Measurements from ENCODE around the gene WDR5.

Gene WDR5

DNA sequence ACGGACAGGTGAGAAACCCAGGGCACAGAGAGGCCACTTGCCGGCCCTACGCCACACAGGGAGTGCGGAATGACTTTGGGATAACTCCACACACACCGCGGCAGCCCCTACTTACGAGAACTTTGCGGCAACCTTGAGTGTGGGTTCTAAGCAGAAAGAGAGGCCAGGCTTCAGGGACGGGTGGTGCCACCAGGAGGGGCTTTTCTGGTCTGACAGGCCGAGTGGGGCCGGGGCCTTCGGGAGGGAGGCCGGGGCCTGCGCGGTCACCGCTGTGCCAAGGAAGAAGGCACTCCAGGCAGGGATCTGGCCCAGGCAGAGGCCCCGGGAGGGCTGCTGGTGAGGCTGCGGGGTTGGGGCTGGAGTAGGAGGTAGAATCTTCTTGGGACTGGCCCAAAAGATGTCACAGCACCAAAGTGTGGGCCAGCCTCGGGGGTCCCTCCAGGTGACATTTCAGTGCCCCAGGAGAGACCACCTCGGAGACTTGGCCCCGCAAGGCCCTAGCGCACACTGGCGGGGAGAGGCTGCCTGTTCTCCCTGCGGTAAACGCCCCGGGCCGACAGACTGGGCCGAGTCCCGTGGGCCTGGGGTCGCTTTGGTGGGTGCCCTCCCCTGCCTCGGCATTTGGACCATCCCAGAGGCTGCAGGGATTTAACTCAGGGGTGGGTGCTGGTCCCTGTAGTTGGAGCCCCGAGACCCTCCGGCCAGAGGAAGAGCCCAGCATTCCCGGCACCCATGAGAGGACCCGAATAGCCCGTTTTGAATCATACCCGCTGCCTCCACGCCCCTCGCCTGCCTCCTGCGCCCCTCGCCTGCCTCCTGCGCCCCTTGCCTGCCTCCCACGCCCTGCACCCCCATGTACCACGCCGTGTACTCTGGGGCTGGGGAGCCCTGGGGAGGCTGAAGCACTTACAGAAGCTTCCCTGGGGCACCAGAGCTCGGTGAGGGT is 37.5 kb downstream of the WDR5 start:
- DNase-seq: no peak

DNA sequence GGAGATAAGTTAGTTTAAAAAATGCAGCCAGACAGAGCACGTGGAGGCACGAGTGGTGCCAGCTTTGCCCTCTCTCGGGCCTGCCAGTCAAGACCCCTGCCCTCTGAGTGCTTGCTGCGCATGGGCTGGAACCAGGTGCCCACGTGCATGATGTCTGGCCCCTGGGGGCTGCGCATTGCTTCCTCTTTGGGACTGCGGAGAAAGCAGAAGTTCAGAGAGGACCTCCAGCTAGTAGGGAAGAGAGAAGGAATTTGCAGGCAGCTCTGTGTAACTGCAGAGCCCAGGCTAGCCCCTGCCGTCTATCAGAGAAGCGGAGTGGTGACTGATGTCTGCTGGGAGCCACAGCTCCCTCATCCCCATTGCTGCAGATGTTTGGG is 38.2 kb downstream of the WDR5 start:
- no peak for DNase-seq

DNA sequence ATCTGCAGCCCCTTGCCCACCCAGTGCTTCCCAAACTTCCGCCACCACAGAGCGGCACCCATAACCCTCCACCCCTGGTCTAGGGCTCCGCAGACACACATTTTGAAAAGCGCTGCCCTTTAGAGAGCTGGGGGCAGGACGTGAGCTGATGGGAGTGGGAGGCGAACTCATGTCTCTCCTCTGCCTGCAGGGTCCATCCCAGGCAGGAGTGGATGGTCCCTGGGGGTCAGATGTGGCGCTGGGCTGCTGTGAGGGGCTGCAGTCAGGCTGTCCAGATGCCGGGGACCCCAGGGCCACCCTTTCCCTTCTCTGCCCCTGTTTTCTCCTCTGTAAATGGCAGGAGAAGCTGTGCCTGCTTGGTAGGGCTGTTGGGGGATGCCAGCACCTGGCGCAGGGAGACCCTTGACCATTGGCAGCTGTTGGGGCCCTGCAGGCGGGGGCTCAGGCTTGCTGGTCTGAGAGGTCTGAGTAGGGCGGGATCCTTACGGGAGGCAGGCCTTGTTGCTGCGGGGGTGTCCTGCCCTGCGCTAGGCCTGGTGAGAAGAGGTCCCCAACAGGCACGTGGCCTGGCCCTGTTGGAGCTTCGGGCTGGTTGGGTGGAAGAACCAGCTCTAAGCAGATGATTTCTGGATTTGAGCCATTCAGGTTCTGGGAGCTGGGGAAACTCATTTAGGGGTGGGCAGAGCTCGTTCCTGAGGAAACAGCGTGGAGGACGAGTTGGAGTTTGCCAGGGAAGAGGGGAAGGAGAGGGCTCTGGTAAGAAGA is 38.8 kb downstream of the WDR5 start:
- no peak for DNase-seq

DNA sequence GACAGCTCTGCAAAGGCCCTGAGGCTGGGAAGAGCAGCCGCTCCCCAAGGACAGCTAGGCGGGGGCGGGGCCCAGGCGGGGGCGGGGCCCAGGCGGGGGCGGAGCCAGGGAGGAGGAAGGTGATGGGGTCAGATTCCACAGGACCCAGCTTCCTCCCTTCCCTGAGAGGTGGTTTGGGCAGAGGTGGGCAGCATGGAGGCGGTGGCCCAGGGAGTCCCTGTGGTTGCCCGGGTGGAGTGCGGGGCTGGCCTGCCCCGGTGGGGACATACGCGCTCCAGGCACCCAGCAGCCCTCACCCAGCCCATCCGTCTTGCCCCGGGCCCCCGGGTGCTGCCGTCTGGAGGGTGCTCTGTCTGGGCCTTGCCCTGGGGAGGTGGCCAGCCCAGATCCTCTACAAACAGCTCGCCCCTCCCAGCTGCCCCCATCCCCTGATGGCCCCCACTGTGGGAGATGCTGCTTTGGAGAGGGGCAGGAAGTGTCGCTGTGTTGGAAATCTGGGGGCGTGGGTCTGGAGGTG is 39.5 kb downstream of the WDR5 start:
- DNase-seq: no peak

DNA sequence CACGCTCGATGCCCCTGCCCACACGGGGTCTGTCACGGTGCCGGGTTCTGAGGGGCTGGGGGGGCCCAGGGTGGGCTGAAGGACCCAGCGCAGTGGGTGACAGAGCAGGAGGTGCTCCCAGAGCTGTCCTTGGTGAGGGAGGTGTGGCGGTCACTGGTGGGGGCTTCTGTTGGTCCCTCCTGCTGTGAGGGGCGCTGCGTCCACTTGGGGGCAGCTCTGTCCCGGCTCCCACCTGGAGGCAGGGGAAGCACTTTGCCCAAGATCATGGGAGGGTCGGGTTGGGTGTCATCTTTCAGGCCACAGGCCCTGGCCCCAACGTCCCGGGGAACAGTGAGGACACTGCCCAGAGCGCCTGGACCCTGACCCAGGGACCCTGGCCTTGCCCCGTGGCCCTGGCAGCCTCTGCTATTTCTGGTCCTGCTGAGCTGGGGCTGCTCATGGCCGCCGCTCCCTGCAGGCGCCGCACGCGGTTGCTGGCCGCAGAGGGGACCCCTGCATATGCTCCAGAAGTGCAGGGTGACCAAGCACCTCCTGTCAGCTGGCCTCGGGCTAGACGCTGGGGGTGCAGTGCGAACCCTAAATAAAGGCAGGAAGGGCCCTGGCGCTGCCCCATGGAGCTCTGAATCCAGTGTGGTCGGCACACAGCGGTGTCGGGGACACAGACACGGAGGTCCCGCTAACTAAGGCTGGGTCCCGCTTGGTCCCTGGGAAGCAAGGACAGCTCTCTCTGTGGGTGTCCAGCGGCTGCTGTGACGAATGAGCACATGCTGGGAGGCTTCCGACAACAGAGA is 40.1 kb downstream of the WDR5 start:
- peak; percentile 78 for DNase-seq

DNA sequence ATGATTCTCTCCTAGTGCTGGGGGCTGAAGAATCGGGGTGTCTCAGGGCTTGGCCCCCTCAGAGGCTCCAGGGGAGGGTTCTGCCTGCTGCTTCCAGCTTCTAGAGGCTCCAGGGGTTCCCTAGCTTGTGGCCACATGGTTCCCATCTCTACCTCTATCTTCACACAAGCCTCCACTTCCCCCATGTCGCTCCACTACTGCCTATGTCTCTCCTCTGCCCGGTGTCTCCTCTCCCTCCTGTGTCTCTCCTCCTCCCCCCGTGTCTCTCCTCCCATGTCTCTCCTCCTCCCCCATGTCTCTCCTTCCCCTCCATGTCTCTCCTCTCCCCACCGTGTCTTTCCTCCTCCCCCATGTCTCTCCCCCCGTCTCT is 40.7 kb downstream of the WDR5 start:
- no peak for DNase-seq

DNA sequence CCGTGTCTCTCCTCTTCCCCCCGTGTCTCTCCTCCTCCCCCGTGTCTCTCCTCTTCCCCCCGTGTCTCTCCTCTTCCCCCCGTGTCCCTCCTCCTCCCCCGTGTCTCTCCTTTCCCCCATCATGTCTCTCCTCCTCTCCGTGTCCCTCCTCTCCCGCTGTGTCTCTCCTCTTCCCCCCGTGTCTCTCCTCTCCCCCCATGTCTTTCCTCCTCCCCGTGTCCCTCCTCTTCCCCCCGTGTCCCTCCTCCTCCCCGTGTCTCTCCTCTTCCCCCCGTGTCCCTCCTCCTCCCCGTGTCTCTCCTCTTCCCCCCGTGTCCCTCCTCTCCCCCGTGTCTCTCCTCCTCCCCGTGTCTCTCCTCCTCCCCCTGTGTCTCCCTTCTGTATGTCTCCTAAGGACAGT is 41.3 kb downstream of the WDR5 start:
- DNase-seq: no peak

DNA sequence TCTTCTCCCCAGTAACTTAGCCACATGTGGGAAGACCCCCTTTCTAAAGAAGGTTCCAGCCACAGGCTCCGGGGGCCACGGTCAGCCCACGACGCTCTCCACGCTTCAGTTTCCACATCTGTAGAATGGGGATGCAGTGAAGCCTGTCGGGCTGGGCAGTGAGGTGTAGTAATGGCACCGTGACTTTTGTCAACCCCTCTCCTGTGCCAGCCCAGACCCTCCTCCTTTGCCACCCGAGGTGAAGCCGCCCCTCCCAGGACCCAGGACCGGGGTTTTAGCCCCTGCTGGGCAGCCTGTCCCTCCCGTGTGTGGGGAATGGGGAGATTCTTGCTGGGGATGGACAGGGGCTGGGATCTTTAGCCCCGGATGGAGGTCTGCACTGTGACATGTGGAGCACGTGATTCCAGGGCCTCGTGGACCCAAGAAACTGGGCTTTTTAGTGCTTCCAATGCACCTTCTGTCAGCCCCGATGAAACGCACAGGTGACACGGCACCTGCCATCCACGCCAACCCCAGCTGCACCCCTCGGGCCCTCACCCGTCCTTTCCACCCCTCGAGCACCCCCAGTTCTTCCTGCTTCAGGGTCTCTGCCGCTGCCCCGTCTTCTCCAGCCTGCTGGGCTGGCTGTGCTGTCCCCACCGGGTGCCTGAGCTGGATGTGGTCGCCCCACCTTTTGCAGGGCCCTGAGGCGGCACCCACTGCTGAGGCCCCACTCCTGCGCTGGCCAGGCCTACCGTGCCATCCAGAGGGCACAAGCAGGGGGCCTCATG is 41.9 kb downstream of the WDR5 start:
- no peak for DNase-seq

DNA sequence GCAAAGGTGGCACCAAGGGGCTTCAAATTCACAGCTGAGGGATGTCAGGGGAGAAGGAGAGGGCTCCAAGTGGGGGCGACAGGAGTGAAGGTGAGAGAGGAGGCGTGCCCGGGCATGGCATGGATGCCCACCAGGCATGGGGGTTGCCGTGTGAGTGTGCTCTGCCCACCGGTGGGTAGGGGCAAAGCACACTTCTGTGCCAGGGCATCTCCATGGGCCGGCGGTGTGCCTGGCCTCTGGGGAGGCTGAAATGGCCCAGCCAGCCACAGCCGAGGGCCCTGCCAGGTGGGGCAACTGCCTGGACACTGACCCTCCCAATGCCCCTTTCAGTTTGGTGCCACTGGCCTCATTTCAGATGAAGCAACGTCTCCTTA is 42.5 kb downstream of the WDR5 start:
- no peak for DNase-seq

DNA sequence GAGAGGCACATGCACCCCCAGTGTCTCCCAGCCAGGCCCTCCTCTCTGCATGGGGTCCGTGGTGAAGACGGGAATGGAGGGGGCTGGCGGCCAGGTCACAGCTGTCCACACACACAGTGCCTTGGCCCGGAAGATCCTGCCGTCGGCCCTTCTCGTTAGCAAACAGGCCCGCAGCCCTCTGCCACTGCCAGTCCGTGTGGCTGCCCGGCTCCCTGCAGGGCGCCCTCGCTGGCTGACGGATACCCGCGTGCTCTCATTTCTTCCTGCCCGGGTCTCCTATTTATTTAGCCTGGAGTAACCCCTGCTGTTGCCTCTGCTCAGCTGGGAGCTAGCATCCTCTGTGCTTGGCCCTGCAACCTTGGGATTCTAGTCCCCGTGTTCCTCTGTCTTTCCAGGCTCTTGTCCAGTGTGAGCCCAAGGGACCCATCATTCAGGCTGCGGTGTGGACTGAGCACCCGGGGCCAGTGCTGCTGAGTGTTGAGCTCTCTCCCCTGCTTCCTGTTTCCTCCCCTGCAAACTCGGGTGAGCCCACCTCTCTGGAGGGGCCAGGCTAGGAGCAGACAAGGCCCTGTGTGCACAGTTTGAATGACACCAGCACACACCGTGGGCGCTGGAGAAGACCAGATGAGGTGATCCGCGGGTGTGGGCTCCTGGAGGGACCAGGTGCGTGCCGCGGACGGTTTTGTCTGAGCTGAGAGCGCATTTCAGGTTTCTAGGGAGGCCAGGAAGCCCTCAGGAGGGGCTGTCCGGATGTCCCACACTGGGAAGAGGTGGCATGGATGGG is 43.1 kb downstream of the WDR5 start:
- no peak for DNase-seq

DNA sequence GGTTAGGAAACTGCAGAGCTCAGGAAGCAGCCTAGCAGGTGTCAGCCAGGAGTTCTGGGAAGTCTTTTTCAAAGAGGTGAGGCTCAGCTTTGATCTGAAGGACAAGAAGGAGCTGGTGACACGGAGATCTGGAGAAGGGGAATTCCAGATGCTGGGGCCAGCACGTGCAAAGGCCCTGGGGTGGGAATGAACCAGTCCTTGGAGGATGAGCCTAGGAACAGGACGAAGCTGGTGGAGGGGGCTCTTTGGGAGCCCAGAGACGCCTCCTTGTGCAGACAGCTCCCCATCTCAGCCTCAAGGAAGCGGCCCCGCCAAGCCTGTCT is 43.7 kb downstream of the WDR5 start:
- no peak for DNase-seq

DNA sequence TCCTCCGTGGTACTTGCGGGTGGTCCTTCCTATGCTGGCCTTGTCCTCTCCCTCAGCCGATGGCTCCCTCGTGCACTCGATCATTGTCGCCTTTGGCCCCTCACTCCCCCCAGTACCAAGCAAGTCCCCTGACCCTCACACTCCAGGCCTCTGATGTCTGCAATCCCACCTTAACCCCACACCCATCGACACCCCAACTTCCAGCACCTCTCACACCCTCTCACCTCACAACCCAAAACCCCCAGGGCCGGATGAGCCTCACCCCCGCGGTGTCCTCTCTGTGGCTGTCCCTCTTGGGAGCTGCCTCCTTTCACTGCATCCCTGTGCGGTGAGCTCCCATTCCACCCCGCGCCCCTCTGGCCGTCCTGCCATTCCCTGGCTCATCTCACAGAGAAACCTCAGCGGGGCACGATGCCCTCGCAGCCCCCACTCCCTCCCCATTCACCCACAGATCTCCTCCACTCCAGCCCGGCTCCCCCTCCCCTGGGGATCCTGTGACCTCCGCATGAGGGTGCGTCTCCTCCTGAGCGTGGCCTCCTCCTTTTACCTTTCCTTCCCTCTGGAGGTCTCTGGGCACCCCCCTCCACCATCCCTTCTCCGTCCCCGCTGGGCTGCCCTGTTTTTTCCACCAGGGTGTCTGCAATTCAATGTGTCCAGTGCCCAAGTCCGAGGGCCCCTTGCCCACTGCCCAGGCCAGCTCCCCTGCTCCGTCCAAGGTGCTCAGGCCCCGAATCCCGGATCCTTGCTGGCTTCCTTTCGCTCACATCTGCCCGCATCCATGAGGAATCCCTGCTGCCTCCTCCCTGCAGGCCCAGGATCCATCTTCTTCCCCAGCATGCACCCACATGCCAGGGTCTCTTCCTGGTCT is 44.3 kb downstream of the WDR5 start:
- DNase-seq: no peak

DNA sequence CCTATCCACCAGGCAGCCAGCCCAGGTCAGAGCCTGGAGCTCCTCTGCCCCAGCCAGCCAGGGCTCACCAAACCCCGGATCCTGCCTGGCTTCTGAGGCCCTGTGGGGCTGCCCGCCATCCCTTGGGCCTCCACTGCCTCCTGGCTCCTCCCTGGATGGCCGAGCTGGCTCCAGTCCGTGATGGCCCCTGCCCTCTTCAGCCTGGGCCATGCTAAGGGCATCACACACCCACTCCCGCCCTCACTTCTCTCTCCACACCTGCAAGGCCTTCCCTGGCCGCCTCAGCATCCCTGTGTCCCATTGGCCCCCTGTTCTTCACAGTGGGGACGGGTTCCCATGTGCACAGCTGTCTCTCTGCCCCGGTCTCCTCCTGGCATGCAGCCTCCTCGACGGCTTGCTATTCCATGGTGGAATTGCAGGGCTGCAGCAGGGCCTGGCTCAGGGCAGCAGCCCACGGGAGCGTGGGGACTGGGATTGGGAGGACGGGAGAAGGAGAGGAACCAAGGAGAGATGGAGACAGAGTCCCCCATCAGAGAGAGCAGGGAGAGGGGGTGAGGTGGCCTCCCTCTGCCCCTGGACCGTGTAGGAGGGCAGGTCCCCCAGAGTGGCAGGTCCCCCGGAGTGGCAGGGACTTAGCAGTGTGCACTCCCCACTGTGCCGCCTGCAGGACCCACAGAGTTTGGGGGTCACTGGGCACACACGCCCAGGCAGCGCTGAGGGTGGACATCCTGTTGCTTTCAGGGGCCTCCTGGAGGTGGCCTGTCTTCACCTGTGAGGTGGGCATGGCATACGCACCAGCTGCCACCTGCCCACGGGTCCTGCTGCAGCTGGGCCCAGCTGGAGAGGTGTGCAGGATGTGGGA is 45.1 kb downstream of the WDR5 start:
- no peak for DNase-seq

DNA sequence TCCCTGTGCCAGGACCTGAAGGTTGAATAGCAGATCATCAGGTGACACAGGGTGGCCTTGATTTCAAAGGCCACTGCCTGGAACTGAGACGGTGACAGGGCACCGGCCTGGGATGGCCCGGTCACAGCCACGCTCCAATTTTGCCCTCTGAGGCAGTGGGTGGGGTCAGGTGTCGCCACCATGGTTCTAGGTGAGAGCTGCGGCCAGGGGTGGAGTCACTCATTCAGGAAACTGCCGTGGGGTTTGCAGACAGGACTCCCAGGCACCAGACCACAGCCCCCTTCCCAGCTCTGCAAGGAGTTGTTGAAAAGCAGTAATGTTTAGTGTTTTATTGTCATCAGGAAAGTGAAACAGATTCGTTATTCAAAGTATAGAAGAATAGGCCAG is 45.8 kb downstream of the WDR5 start:
- DNase-seq: no peak

DNA sequence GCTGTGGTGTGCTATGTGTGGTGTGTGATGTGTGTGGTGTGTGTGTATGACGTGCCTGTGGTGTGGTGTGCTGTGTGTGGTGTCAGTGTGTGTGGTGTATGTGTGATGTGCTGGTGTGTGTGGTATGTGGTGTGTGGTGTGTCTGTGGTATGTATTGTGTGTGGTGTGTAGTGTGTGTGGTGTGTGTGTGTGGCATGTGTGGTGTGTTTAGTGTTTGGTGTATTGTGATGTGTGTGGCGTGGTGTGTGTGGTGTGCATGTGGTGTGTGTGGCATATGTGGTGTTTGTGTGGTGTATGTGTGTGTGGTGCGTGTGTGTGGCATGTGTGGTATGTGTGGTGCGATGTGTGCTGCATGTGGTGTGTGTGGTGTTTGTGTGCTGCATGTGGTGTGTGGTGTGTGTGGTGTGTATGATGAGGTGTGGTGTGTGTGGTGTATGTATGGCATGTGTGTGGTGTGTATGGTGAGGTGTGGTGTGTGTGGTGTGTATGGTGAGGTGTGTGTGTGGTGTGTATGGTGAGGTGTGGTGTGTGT is 46.7 kb downstream of the WDR5 start:
- DNase-seq: no peak

DNA sequence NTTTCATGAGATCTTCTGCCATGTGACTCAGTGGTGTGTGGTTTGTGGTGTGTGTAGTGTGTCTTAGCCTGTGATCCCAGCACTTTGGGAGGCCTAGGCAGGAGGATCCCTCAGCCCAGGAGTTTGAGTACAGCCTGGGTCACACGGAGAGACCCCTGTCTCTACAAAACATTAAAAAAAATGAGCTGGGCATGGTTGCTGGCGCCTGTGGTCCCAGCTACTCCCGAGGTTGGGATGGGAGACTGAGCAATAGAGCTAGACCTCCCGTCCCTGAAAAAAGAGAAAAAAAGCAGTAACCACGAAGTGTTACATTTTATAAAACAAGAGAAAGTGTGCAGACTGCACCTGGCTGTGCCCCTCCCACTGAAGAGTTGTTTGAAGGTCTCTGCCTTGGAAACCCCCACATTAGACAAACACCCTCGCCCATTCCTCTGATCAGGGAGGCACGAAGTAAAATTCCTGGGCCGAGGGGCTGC is 49.7 kb downstream of the WDR5 start:
- no peak for DNase-seq

DNA sequence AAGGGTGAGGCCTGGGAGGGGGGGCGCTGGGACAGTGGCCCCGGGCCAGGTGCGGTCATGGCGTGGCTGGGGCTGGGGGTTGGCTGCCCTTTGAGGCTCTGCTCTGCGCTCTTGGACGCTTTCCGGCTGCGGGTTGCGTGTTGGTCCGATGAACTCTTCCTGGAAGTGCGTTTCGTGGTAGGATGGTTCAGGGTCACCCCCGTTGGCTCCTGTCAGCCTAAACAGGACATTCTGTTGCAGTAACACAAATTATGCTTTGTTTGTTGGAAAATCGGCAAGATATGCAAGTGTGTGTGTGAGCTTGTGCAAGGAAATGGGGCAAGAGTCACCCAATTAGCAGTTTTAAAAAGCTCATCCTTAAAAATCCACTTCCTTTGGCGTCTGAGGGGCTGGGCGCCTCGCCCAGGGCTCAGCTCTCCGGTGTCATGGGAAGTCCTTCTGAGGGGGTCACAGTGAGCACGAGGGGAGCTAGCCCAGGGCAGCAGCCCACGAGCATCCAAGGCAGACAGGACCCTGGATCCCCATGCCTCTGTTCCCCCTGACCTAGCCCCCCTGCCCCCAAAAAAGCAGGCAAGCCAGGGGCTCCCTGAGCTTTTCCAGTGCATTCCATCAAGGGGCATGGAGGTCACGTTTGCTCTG is 50.7 kb downstream of the WDR5 start:
- DNase-seq: peak; percentile 20

DNA sequence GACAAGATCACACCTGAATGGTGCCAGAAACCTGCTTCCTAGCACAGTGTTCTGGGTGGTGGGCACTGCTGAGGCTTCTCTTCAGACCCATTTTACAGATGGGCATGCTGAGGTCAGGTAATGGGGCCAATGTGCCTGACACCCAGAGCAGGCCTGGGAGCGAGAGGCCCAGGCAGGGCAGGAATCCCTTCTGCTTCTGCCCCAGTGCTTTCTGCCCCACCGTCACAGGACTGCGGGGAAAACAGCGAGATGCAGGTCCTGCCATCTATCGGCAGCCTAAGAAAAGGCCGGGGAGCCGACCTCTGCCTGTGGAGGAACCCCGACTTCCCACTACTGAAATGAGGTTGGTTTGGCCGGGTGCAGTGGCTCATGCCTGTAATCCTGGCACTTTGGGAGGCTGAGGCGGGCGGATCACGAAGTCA is 51.2 kb downstream of the WDR5 start:
- no peak for DNase-seq
